ENCODE data around the gene TSSK6.

Gene TSSK6

GRCh38 chr19:19471682-19472081, 43.7 kb downstream of the TSSK6 start:
- Mint-ChIP-seq H3K27ac (peak overlapping the region; percentile 85), H3K27me3 (no peaks in the 10 kb centered on the region), H3K36me3 (peaks cover 62% of the 10 kb centered on the region), H3K4me1 (peaks cover 64% of the 10 kb centered on the region), H3K4me3 (no peak overlapping the region), H3K9me3 (peaks cover 21% of the 10 kb centered on the region)
- CTCF ChIA-PET = no interaction called here
- DNase-seq = no peak

GRCh38 chr19:19470579-19470978, 44.8 kb downstream of the TSSK6 start:
- no peak for DNase-seq
- CTCF ChIA-PET = no interaction called here
- H3K9me3 Mint-ChIP-seq = peaks cover 30% of the 10 kb centered on the region
- peaks cover 56% of the 10 kb centered on the region for H3K4me1 Mint-ChIP-seq
- peaks cover 70% of the 10 kb centered on the region for H3K36me3 Mint-ChIP-seq
- no peaks in the 10 kb centered on the region for H3K27me3 Mint-ChIP-seq
- no peak overlapping the region for H3K4me3 Mint-ChIP-seq
- H3K27ac Mint-ChIP-seq = peak overlapping the region; percentile 30

GRCh38 chr19:19468424-19469050, 46.8 kb downstream of the TSSK6 start:
- H3K9me3 Mint-ChIP-seq = peaks cover 33% of the 10 kb centered on the region
- peaks cover 72% of the 10 kb centered on the region for H3K36me3 Mint-ChIP-seq
- H3K27me3 Mint-ChIP-seq = no peaks in the 10 kb centered on the region
- no peak overlapping the region for H3K4me3 Mint-ChIP-seq
- no peak for DNase-seq
- CTCF ChIA-PET = no interaction called here
- H3K27ac Mint-ChIP-seq = peak overlapping the region; percentile 74
- H3K4me1 Mint-ChIP-seq = peaks cover 48% of the 10 kb centered on the region

- H3K27me3 Mint-ChIP-seq = no peaks in the 10 kb centered on the region
- peaks cover 63% of the 10 kb centered on the region for H3K36me3 Mint-ChIP-seq
- H3K4me3 Mint-ChIP-seq = no peak overlapping the region
- no peak for DNase-seq
- CTCF ChIA-PET = no interaction called here
- H3K27ac Mint-ChIP-seq = no peak overlapping the region
- H3K4me1 Mint-ChIP-seq = peaks cover 49% of the 10 kb centered on the region
- H3K9me3 Mint-ChIP-seq = peaks cover 33% of the 10 kb centered on the region
Measured at GRCh38 chr19:19466201-19466600, 49.1 kb downstream of the TSSK6 start.

- Mint-ChIP-seq H3K4me3 (no peak overlapping the region), H3K36me3 (peaks cover 58% of the 10 kb centered on the region), H3K9me3 (peaks cover 33% of the 10 kb centered on the region), H3K27ac (no peak overlapping the region), H3K4me1 (peaks cover 50% of the 10 kb centered on the region), H3K27me3 (no peaks in the 10 kb centered on the region)
- no peak for DNase-seq
- CTCF ChIA-PET = no interaction called here
Measured at GRCh38 chr19:19465436-19466070, 49.8 kb downstream of the TSSK6 start.

GRCh38 chr19:19464339-19465098, 50.8 kb downstream of the TSSK6 start:
- Mint-ChIP-seq H3K36me3 (peaks cover 51% of the 10 kb centered on the region), H3K27ac (no peak overlapping the region), H3K9me3 (peaks cover 33% of the 10 kb centered on the region), H3K27me3 (no peaks in the 10 kb centered on the region), H3K4me3 (no peak overlapping the region), H3K4me1 (peaks cover 58% of the 10 kb centered on the region)
- no peak for DNase-seq
- CTCF ChIA-PET = no interaction called here

Measured in activated naive CD4-positive, alpha-beta T cell treated with anti-CD3 and anti-CD28 coated beads, Interleukin-2, amount 10 ng/mL, durations not matched to agents 7 days and 5 days (primary cell).